Loucy (cell line): ENCODE measurements around the gene S100A3.

ENCODE experiments used
- H2AFZ ChIP-seq: fragments of 200-600 bp; sonication (generic); 2 replicates; pipeline ENCODE4 v1.6.0; 2016; ENCODE audit warnings: antibody characterized with exemption, mild to moderate bottlenecking, low read length, moderate library complexity
- H3F3A ChIP-seq: fragments of 200-600 bp; 2 replicates; pipeline ENCODE4 v1.6.0; 2016; ENCODE audit warnings: antibody characterized with exemption, low read depth, mild to moderate bottlenecking
- H3K27me3 ChIP-seq: fragments of 200-600 bp; sonication (generic); 2 replicates; pipeline ENCODE4 v1.6.1; 2014; ENCODE audit warnings: low read length, mild to moderate bottlenecking; ENCODE audit not compliant: insufficient read depth, poor library complexity, severe bottlenecking
- H3K36me3 ChIP-seq: fragments of 200-600 bp; sonication (generic); 2 replicates; pipeline ENCODE4 v1.6.1; 2016; ENCODE audit warnings: low read length; ENCODE audit not compliant: insufficient read depth
- H3K4me1 ChIP-seq: fragments of 200-600 bp; sonication (generic); 2 replicates; pipeline ENCODE4 v1.5.1; 2014; ENCODE audit warnings: low read length, mild to moderate bottlenecking; ENCODE audit not compliant: insufficient read depth, poor library complexity, severe bottlenecking
- H3K4me2 ChIP-seq: fragments of 200-600 bp; sonication (generic); 2 replicates; pipeline ENCODE4 v1.6.0; 2014; ENCODE audit warnings: antibody characterized with exemption, low read length, low read depth, mild to moderate bottlenecking; ENCODE audit not compliant: poor library complexity, severe bottlenecking
- H3K4me3 ChIP-seq: fragments of 200-600 bp; sonication (generic); 2 replicates; pipeline ENCODE4 v1.5.1; 2014; ENCODE audit warnings: low read length, mild to moderate bottlenecking, mixed read lengths; ENCODE audit not compliant: poor library complexity, severe bottlenecking
- H3K79me2 ChIP-seq: fragments of 200-600 bp; sonication (generic); 2 replicates; pipeline ENCODE4 v1.6.1; 2014; ENCODE audit warnings: low read length; ENCODE audit not compliant: insufficient read depth
- H3K9ac ChIP-seq: fragments of 200-600 bp; sonication (generic); 2 replicates; pipeline ENCODE4 v1.6.0; 2014; ENCODE audit warnings: mild to moderate bottlenecking, low read depth, low read length, moderate library complexity; ENCODE audit not compliant: poor library complexity, severe bottlenecking
- H3K9me2 ChIP-seq: fragments of 200-600 bp; sonication (generic); replicated peaks from 2 replicates; pipeline ENCODE4 v1.6.1; 2016; ENCODE audit warnings: low read depth, low read length, mixed read lengths
- H3K9me3 ChIP-seq: fragments of 200-600 bp; sonication (generic); 2 replicates; pipeline ENCODE4 v1.6.1; 2014; ENCODE audit warnings: mild to moderate bottlenecking, antibody characterized with exemption, low read length, low read depth; ENCODE audit not compliant: insufficient read depth
- H4K20me1 ChIP-seq: fragments of 200-600 bp; sonication (generic); 2 replicates; pipeline ENCODE4 v1.6.0; 2014; ENCODE audit warnings: antibody characterized with exemption, low read length, mild to moderate bottlenecking; ENCODE audit not compliant: insufficient read depth, poor library complexity, severe bottlenecking
- EZH2phosphoT487 ChIP-seq: fragments of 200-600 bp; IDR thresholded peaks from 2 replicates; pipeline ENCODE4 v1.6.1; 2018; ENCODE audit warnings: antibody characterized with exemption, mild to moderate bottlenecking, moderate library complexity, borderline replicate concordance
- TF ChIP-seq, protein P1 (sequence below): fragments of 200-600 bp; sonication (generic); conservative IDR thresholded peaks from 2 replicates; pipeline ENCODE4 v1.5.1; 2014; ENCODE audit warnings: mild to moderate bottlenecking, antibody characterized with exemption, low read length

S100A3 gene

DNA sequence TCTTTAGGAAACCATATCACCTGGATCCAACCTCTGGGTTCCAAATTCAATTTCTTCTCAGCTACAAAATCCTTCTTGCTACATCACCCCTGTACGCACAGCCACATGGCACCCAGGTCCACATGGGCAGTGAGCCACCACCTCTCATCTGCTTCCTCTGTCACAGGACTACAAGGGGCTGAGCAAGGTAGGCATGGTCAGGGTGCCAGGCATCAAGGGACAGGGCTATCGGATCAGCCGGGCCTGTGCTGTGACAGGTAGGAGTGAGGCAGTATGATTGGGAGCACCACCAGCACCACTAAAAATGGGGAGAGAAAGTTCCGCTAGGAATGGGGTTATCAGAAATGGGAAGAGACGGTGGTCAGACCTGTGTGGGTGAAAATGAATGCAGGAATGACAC lies 42.7 kb downstream of the S100A3 start:
- H3K4me3 ChIP-seq: no peak overlapping the region
- peaks cover 4% of the 10 kb centered on the region for H3K4me1 ChIP-seq
- H3K79me2 ChIP-seq: no peaks in the 10 kb centered on the region
- H3K27me3 ChIP-seq: no peaks in the 10 kb centered on the region
- no peaks in the 10 kb centered on the region for H3K9me3 ChIP-seq
- TF ChIP-seq, protein P1, sequence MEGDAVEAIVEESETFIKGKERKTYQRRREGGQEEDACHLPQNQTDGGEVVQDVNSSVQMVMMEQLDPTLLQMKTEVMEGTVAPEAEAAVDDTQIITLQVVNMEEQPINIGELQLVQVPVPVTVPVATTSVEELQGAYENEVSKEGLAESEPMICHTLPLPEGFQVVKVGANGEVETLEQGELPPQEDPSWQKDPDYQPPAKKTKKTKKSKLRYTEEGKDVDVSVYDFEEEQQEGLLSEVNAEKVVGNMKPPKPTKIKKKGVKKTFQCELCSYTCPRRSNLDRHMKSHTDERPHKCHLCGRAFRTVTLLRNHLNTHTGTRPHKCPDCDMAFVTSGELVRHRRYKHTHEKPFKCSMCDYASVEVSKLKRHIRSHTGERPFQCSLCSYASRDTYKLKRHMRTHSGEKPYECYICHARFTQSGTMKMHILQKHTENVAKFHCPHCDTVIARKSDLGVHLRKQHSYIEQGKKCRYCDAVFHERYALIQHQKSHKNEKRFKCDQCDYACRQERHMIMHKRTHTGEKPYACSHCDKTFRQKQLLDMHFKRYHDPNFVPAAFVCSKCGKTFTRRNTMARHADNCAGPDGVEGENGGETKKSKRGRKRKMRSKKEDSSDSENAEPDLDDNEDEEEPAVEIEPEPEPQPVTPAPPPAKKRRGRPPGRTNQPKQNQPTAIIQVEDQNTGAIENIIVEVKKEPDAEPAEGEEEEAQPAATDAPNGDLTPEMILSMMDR: no peak
- TF ChIP-seq EZH2phosphoT487: no peak
- H4K20me1 ChIP-seq: no peaks in the 10 kb centered on the region
- no peaks in the 10 kb centered on the region for H3K36me3 ChIP-seq
- H3K9ac ChIP-seq: no peak overlapping the region
- H3K4me2 ChIP-seq: no peak overlapping the region
- H3F3A ChIP-seq: no peaks in the 10 kb centered on the region
- H2AFZ ChIP-seq: no peak overlapping the region
- no peaks in the 10 kb centered on the region for H3K9me2 ChIP-seq

DNA sequence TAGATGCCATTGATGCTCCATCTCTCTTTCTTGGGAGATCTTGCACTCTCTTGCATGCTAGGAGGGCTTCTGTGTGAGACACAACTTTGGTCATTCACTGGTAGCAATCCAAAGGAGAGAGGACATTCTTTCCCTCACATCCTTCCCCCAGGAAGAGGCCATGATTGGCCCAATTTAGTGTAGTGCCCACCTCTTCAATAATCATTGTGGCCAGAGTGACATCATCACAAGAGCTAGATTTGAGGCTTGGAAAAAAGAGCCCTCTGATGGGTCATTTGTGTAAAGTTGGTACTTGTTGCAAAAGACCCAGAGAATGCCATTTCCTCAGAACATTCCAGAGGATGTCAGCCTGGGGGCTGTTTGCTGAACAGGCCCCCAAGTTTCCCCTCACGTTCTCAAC lies 43.5 kb downstream of the S100A3 start:
- H3K4me2 ChIP-seq: no peak overlapping the region
- TF ChIP-seq, protein P1: no peak
- TF ChIP-seq EZH2phosphoT487: no peak
- H3K4me1 ChIP-seq: no peaks in the 10 kb centered on the region
- H3K79me2 ChIP-seq: no peaks in the 10 kb centered on the region
- H3K36me3 ChIP-seq: no peaks in the 10 kb centered on the region
- no peak overlapping the region for H3K9ac ChIP-seq
- H3K4me3 ChIP-seq: no peak overlapping the region
- H3K9me3 ChIP-seq: no peaks in the 10 kb centered on the region
- no peaks in the 10 kb centered on the region for H3K27me3 ChIP-seq
- H3F3A ChIP-seq: no peaks in the 10 kb centered on the region
- H4K20me1 ChIP-seq: no peaks in the 10 kb centered on the region
- no peak overlapping the region for H2AFZ ChIP-seq
- H3K9me2 ChIP-seq: no peaks in the 10 kb centered on the region

DNA sequence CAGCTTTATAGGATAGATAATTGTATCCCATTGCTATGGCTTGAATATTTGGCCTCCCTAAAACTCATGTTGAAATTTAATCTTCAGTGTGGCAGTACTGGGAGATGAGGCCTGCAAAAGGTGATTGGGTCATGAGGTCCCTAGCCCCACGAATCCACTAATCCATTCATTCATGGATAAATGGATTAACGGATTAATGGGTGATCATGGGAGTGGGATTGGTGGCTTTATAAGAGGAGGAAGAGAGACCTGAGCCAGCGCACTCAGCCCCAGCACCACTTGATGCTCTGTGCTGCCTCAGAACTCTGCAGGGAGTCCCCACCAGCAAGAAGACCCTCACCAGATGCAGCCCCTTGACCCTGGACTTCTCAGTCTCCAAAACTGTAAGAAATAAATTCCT lies 45.3 kb downstream of the S100A3 start:
- H3K4me3 ChIP-seq: no peak overlapping the region
- no peaks in the 10 kb centered on the region for H3F3A ChIP-seq
- H3K9me2 ChIP-seq: no peaks in the 10 kb centered on the region
- H3K4me2 ChIP-seq: no peak overlapping the region
- no peaks in the 10 kb centered on the region for H3K79me2 ChIP-seq
- TF ChIP-seq EZH2phosphoT487: no peak
- TF ChIP-seq, protein P1: no peak
- H3K9me3 ChIP-seq: no peaks in the 10 kb centered on the region
- peaks cover 4% of the 10 kb centered on the region for H3K4me1 ChIP-seq
- no peak overlapping the region for H3K9ac ChIP-seq
- no peaks in the 10 kb centered on the region for H4K20me1 ChIP-seq
- no peaks in the 10 kb centered on the region for H3K36me3 ChIP-seq
- no peak overlapping the region for H2AFZ ChIP-seq
- no peaks in the 10 kb centered on the region for H3K27me3 ChIP-seq
